ENCODE measurements around the gene PRG3. TPM values are rescaled to one million over a fixed set of nuclear protein-coding genes. Genes with fewer than 3 reads are reported as not detected.

Gene PRG3
- total and polyA plus RNA-seq, 2 experiments from 2014 or later: not detected

GRCh38 chr11:57395905-57396623 lies 15.1 kb upstream of the PRG3 start:
- Histone ChIP-seq H3K4me3 (no peak overlapping the region), H3K27me3 (no peaks in the 10 kb centered on the region)
- TF ChIP-seq CTCF (IDR thresholded peaks at IDR 0.05; ENCODE audit: low read depth, low read length): no peak

GRCh38 chr11:57394203-57394965 lies 13.4 kb upstream of the PRG3 start:
- Histone ChIP-seq H3K36me3 (no peaks in the 10 kb centered on the region), H3K9me3 (ENCODE audit: low read depth) (no peaks in the 10 kb centered on the region), H3K27me3 (no peaks in the 10 kb centered on the region), H3K4me3 (no peak overlapping the region), H3K27ac (no peak overlapping the region), H3K4me1 (ENCODE audit: low read depth) (no peaks in the 10 kb centered on the region)
- no peak for TF ChIP-seq CTCF (IDR thresholded peaks at IDR 0.05; ENCODE audit: low read depth, low read length)
- no peak for DNase-seq (ENCODE audit: low read depth in 1 of 2, low spot score in 1 of 2)

More at GRCh38 chr11:57395905-57396623, 15.1 kb upstream of the PRG3 start:
- Histone ChIP-seq H3K9me3 (ENCODE audit: low read depth) (no peaks in the 10 kb centered on the region), H3K36me3 (no peaks in the 10 kb centered on the region), H3K4me1 (ENCODE audit: low read depth) (no peaks in the 10 kb centered on the region), H3K27ac (no peak overlapping the region)
- no peak for DNase-seq (ENCODE audit: low read depth in 1 of 2, low spot score in 1 of 2)

GRCh38 chr11:57392763-57393105 lies 11.8 kb upstream of the PRG3 start:
- Histone ChIP-seq H3K9me3 (ENCODE audit: low read depth) (no peaks in the 10 kb centered on the region), H3K27ac (no peak overlapping the region), H3K4me1 (ENCODE audit: low read depth) (no peaks in the 10 kb centered on the region), H3K4me3 (no peak overlapping the region), H3K27me3 (no peaks in the 10 kb centered on the region), H3K36me3 (no peaks in the 10 kb centered on the region)
- TF ChIP-seq CTCF (IDR thresholded peaks at IDR 0.05; ENCODE audit: low read depth, low read length): no peak
- no peak for DNase-seq (ENCODE audit: low read depth in 1 of 2, low spot score in 1 of 2)

GRCh38 chr11:57392066-57392762 lies 11.3 kb upstream of the PRG3 start:
- Histone ChIP-seq H3K36me3 (no peaks in the 10 kb centered on the region), H3K27ac (no peak overlapping the region), H3K4me1 (ENCODE audit: low read depth) (no peaks in the 10 kb centered on the region), H3K9me3 (ENCODE audit: low read depth) (no peaks in the 10 kb centered on the region), H3K4me3 (no peak overlapping the region), H3K27me3 (no peaks in the 10 kb centered on the region)
- DNase-seq (ENCODE audit: low read depth in 1 of 2, low spot score in 1 of 2): no peak
- no peak for TF ChIP-seq CTCF (IDR thresholded peaks at IDR 0.05; ENCODE audit: low read depth, low read length)

- Histone ChIP-seq H3K27me3 (no peaks in the 10 kb centered on the region), H3K4me3 (no peak overlapping the region), H3K36me3 (no peaks in the 10 kb centered on the region), H3K9me3 (ENCODE audit: low read depth) (no peaks in the 10 kb centered on the region), H3K27ac (no peak overlapping the region), H3K4me1 (ENCODE audit: low read depth) (no peaks in the 10 kb centered on the region)
- no peak for DNase-seq (ENCODE audit: low read depth in 1 of 2, low spot score in 1 of 2)
- no peak for TF ChIP-seq CTCF (IDR thresholded peaks at IDR 0.05; ENCODE audit: low read depth, low read length)
These were observed 10.6 kb upstream of the PRG3 start for GRCh38 chr11:57391539-57391938.

Measured in cardiac muscle cell (in vitro differentiated cells and primary cell).